ENCODE data around the gene SLCO2A1.

Gene SLCO2A1

DNA sequence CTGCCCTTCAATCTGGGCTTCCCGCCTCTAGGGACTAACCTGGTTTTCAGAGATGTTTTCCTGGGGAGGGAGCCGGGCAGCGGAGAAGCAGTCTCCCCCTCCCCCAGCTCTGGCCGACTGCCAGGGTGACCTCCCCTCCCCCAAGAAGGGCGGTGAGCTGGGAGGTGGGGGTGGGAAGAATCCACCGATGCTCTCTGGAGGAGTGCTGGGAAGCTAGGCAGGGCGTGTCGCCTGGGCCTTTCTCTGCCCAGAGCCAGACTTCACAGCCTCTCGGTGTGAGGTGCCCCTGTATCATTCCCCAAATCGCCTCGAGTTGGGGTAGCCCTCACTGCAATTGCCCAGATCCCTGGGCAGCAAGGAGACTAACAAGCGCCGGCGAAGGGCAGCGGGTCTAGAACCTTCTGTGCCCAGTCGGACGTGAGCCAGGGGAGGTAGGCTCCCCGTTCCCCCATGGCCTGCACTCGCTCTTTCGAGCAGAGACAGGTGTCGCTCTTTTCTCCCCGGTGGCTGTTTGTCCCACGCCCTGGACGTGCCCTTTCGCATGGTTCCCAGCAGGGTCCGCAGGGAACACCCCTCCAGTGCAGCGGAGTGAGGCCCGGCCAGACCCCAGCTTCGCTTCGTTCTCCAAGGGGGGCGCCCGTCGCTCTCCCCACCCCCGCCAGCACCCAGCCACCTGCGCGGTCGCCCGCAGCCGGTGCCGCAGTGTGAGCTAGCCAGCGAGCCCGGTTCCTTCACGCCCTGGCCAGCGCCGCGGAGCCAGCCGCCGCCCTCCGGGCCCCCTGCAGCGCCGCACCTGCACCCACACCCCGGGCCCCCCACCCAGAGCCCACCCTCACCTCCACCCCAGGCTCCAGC is 135.1 kb downstream of the SLCO2A1 start:
- no peak for DNase-seq

DNA sequence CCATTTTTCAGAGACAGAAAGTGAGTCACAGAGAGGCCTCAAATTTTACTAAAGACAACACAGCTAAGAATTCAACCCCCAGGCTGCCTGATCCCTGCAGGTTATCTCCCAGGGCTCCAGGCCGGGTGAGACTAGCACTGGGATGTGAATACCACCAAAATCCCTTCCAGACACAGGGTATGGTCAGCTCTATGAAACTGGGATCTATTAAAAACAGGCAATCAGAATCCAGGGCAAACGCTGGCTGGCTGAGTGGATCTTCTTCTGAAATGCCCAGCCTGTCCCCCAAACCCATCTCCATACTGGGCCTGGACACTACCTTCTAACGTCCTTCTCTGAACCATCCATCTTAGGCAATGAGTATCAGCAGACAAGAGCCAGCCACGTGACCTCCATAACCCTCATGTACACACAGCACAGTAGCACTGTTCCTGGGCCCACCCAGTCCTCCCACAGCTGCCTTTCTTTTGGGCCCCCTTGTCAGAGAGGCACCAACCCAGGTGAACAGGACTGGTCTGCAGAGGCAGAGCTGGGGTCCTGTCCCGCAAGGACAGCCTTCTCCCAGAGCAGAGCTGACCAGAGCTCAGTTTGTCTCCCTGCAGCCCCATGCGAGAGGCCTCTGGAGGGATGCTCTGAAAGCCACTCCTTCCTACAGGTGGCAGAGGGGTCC is 135.9 kb downstream of the SLCO2A1 start:
- DNase-seq, result no peak

GRCh38 chr3:133892541-133893231 is 137.0 kb downstream of the SLCO2A1 start:
- DNase-seq, result no peak

GRCh38 chr3:133891662-133892378 is 137.9 kb downstream of the SLCO2A1 start:
- no peak for DNase-seq

GRCh38 chr3:133890972-133891644 is 138.6 kb downstream of the SLCO2A1 start:
- DNase-seq, result no peak

DNA sequence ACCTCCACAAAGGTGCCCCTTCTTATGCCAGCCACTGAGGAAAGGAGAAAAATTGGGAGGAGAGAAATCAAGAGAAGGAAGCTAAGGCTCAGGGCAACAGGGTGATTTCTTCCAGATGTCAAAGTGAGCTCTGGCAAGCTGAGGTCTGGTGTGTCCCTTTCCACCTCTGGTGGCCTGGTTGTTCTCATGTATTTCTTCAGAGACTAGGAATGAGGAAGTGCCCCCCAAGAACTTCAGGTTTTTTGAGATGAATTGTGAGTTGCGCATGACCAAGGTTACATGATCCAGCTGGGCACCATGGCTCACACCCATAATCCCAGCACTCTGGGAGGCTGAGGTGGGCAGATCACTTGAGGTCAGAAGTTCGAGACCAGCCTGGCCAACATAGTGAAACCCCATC is 139.7 kb downstream of the SLCO2A1 start:
- DNase-seq, result no peak

DNA sequence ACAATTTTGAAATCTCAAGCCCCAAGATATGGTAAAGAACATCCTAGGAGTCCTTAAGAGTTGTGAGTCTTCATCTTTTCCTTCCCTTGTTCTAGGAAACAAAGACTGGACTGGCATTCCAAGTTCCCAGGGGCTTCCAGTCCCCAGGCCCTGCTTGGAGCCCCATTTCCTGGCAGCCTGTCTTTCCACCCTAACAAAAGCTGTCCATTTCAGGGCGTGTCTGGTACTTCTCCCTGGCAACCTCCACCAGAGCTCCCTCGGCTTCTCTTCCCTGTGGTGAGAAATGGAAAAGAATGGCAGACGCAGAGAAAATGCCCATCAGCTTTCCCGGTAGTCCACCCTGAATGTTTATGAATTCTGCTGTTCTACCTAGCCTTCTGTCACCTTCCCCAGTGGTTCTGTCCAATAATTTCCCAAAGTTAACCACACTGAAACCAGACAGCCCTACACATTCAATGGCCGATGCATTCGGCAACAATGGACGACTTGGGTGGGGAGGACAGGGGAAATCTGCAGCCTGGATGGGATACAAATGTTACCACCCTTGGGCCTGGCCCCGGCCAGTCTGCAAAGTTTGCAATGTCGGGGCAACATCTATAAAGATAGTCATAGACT is 140.9 kb downstream of the SLCO2A1 start:
- no peak for DNase-seq

- no peak for DNase-seq
These were observed 141.7 kb downstream of the SLCO2A1 start for GRCh38 chr3:133887803-133888703.

- no peak for DNase-seq
These were observed 142.5 kb downstream of the SLCO2A1 start for GRCh38 chr3:133887074-133887802.

DNA sequence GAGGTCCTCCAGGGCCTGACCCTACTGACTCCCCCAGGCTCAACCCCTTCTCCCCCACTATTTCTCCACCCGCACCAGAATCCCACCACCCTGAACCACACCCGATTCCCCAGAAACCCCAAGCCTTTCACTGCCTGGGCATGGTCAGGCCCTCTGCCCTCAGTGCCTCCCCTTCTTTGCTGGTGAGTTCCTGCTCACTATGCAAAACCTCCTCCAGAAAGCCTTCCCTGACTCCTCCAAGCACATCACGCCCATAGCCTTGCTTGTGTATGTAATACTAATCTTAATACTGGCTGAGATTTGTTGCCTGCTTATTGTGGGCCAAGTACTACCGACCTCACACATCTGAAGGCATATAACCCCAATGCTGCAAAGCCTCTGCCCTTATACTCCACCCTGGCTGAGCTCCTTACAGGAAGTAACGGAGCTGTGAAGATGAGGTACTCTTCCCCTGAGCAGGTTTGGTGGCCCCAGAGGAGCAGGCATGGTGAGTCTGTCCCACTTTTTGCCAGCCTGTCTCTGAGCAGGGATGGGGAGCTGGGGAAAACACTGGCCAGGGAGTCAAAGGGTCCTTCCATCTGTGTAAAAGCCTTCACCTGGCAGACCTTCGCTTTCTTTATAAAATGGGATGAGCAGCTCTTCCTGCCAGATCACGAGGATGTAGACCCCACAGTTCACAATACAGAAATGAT is 143.5 kb downstream of the SLCO2A1 start:
- DNase-seq, result no peak

DNA sequence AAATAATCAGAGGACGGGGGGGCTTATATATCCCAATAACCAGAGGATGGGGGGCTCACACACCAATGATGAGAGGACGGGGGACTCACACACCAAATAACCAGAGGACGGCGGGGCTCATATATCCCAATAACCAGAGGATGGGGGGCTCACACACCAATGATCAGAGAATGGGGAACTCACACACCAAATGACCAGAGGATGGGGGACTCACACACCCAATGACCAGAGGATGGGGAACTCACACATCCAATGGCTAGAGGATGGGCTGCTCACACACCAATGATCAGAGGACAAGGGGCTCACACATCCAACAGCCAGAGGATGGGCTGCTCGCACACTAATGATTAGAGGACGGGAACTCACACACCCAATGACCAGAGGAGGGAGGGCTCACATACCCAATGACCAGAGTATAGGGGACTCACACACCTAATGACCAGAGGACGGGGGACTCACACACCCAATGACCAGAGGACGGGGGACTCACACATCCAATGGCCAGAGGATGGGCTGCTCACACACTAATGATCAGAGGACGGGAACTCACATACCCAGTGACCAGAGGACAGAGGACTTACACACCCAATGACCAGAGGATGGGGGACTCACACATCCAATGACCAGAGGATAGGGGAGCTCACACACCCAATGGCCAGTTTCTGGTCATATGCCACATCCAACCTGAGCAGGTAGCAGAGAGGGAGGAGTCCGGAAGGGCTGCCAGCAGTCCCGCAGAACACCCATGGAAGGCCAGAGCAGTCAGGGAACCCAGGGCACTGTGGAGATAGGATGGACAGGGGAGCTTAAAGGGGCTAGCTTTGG is 144.6 kb downstream of the SLCO2A1 start:
- DNase-seq, result no peak

- no peak for DNase-seq
These were observed 145.5 kb downstream of the SLCO2A1 start for GRCh38 chr3:133884054-133884886.

DNA sequence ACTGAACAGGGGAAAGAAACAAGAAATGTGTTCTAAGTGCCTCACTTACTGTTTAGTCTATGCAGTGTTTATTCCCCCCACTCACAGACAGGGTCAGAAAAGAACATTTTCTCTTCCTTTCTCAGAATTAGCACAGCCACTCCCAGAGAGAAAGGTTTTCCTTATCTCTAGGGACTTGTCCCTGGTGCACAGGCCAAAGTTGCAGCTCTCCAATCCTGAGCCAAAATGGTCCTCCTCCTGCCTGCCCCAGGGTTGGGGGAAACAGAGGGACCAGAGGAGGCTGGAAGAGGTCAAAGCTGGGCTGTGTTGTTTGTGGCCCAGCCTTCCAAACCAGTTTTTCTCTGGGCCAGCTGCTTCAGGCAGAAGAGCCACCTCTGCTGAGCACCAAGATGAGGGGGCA is 146.1 kb downstream of the SLCO2A1 start:
- no peak for DNase-seq

DNA sequence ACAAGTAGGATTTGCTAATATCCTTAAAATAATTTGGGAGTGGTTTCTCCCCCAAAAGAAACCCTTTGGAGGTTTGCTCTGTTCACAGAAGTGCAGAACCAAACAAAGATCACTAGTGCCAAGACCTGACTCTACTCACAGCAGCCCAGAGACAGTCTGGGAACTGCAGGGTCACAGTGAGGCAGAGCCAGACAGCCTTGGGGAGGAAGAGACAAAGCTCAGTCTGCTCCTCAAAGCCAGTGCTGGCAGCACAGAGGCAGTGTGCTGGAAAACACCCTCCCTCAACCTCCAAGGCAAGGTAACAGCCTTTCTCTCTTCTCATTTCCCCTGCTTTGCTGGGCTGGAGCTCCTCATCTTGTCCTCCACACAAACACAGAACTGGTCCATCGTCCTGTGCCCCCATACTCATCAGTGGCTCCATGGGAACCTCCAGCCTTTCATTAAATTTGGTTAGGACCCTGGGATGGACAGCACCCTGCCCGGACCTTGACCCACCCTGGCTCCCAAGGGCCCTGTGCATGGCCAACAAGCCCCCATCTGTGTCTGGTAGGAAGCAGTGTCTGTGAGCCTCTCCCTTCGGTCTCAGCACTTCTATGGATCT is 146.6 kb downstream of the SLCO2A1 start:
- DNase-seq, result no peak

DNA sequence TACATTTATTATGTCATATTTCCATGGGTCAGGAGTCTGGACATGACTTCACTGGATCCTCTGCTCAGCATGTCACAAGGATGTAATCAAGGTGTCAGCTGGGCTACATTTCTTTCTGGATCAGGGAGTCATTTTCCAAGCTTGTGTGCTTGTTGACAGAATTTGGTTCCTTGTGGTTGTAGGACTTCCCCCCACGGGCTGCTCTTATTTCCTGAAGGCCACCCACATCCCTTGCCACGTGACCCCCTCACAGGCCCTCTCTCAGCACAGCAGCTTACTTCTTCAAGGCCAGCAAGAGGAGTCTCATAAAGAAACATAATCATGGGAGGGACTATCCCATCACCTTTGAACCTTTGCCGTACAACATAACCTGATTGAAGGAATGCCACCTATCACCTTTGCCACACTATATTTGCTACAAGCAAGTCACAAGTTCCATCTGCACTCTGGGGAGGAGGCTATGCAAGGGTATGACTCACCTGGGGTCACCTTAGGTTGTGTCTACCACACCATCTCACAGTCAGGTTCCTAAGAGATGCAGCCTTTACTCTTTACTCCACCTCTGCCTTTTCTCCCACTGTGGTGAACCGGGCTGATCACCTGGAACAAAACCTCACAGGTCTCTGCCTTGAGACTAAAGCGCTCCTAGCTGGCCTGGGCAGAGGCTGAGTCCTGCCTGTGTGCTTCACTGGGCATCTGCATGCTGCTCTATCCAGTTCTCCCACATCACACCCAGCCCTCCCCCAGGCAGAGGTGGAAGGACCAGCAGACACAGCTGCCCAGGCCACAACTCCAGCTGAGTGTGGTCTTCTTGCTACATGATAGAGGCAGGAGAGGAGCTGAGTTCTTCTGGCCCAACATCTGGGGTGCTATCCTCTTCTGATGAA is 147.5 kb downstream of the SLCO2A1 start:
- no peak for DNase-seq

DNA sequence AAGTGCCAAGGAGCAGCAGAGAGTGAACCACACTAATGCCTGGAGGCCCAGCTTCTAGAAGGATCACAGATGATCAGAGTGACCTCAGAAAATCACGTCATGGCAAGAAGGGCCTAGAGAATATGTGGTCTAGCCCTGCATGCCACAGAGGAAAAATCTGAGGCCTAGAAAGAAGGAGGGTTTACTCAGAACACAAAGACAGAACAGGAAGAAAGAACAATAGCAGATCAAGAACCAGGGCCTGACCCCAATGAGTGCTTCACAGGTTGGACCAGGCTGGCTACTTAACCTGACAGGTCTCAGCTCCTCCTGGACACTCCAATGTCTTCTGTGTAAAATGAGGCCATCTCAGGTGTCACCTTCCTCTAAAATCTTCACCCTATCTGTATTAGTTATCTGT is 148.2 kb downstream of the SLCO2A1 start:
- DNase-seq, result no peak

Data from bone marrow (tissue), 2 donors.